ENCODE data around the gene KRT13. TPM values are rescaled to one million over a fixed set of nuclear protein-coding genes. Genes with fewer than 3 reads are reported as not detected.

Gene KRT13
- total and polyA plus RNA-seq, 4 donors, result 0.13 to 3.7 (median 2.8) TPM; not detected in 1

DNA sequence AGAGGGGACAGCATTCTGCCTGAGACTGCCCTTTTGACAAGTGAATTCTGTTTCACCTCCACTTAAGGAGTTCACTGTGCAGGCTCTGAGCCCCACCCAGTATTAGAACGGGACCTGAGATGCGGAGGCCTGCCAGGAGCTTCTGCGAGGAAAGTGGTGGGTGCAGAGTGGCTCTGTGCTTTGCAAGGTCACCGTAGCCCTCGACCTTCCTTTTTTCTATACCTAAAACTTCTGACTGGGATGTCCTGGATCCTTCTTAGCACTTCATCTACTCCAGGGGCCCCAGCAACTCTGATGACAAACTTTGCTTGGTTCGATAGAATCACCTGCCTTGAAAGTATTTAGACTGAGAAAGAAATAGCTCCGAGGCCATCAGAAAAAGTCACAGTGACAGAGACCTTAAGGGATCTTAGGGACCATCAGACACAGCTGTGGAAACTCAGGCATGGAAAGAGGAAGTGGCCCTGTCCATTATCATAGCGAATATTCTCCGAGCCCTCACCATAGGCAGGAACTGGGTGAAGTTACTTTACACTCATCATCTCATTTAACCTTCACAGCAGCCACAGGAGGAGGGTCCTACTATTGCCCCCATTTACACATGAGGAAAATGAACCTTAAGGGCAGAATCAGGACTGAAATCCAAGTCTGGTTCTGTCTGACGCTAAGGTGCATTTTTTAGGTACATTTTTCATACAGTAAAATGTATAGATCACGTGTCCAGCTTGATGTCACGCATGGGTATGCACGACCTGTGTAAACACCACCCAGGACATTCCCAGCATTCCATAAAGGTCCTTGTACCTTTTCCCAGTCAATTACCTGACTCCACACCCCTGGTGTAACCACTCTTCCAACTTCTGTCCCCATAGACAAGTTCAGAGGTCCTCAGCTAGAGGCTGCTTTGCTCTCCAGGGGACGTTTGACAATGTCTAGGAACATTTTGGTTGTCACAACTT, 676 bp upstream of the KRT13 start (continued):
- TF ChIP-seq, protein P1, sequence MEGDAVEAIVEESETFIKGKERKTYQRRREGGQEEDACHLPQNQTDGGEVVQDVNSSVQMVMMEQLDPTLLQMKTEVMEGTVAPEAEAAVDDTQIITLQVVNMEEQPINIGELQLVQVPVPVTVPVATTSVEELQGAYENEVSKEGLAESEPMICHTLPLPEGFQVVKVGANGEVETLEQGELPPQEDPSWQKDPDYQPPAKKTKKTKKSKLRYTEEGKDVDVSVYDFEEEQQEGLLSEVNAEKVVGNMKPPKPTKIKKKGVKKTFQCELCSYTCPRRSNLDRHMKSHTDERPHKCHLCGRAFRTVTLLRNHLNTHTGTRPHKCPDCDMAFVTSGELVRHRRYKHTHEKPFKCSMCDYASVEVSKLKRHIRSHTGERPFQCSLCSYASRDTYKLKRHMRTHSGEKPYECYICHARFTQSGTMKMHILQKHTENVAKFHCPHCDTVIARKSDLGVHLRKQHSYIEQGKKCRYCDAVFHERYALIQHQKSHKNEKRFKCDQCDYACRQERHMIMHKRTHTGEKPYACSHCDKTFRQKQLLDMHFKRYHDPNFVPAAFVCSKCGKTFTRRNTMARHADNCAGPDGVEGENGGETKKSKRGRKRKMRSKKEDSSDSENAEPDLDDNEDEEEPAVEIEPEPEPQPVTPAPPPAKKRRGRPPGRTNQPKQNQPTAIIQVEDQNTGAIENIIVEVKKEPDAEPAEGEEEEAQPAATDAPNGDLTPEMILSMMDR (IDR thresholded peaks at IDR 0.05; ENCODE audit: low read depth, low read length, missing input control), result no peak
- TF ChIP-seq JUND (IDR thresholded peaks at IDR 0.05), result no peak
- TF ChIP-seq RAD21 (IDR thresholded peaks at IDR 0.05), result no peak

DNA sequence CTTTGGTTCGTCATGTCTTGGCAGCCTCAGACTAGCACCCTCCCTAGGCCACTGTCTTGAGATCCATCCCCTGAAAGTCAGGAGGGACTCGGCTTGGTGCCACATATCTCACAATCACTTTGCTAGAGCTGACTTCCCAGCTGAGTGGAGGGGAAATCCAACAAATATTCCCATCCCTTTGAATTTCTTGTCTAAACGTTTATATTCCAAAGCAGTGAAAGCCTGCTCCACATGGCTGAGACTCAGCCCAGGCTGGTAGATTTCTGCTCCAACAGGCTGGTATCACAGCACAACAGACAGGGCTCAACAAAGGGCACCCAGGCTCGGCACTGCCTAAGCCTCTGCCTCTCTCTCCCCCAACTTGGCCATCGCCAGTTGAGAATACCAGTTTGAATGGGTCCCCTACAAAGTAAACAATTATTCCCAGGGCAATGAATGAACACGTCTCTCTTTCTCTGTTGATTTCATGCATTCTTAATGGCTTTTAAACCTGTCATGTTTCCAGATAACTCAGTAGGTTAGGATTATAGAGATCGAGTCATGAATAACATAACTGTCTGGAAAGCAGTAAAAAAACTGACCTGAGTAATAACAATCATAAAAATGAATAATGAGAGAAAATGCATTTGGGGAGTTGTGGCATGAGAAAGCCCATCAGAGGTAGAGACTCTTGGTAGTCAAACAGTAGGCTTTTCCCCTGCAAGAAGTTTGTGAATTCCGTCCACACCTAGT, 1.0 kb downstream of the KRT13 start:
- no peak for TF ChIP-seq RAD21 (IDR thresholded peaks at IDR 0.05)
- TF ChIP-seq GABPA (IDR thresholded peaks at IDR 0.05 in 1 of 2, conservative IDR thresholded peaks at IDR 0.05 in 1 of 2), result no peak
- TF ChIP-seq JUND (IDR thresholded peaks at IDR 0.05), result no peak
- TF ChIP-seq SP1 (IDR thresholded peaks at IDR 0.05), result no peak
- TF ChIP-seq RXRA (IDR thresholded peaks at IDR 0.05), result no peak
- no peaks in the 10 kb centered on the region for H3K27me3 ChIP-seq (ENCODE audit: control insufficient read depth in 4 of 4, insufficient read depth in 4 of 4, low read length in 3 of 4)
- H3K9me3 ChIP-seq (ENCODE audit: control insufficient read depth in 4 of 4, low read length in 3 of 4), result no peaks in the 10 kb centered on the region
- DNase-seq (ENCODE audit: low spot score), result no peak
- H3K4me1 ChIP-seq (ENCODE audit: control insufficient read depth in 4 of 4, insufficient read depth in 4 of 4, low read length in 3 of 4), result no peaks in the 10 kb centered on the region
- no peak overlapping the region for H3K9ac ChIP-seq (ENCODE audit: low read depth in 1 of 2, low read length in 2 of 2)
- WGBS, result 79% methylated on average over 8 of the region's 8 CpGs
- no peak overlapping the region for H3K27ac ChIP-seq (ENCODE audit: low read depth in 1 of 2, low read length in 2 of 2)
- no peaks in the 10 kb centered on the region for H3K36me3 ChIP-seq (ENCODE audit: control insufficient read depth in 4 of 4, insufficient read depth in 3 of 4, low read depth in 1 of 4, low read length in 3 of 4)
- H3K4me3 ChIP-seq (ENCODE audit: low read depth in 1 of 3, low read length in 3 of 3), result no peak overlapping the region

DNA sequence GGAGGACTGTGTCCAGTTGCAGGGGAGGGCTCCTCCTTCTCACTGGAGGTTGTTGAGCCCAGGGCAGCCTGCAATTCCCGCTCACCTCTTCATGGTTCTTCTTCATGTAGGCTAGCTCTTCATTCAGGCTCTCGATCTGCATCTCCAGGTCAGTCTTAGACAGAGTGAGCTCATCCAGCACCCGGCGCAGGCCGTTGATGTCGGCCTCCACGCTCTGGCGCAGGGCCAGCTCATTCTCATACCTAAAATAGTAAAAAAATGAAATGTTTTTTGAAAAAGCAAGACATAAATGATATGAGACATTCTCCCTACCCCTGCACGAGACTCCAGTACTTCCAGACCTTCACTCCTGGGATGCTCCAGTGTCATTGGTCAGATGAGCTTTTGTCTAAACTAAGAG, 2.2 kb downstream of the KRT13 start:
- WGBS, result 89% methylated on average over 9 of the region's 9 CpGs
- H3K4me1 ChIP-seq (ENCODE audit: control insufficient read depth in 4 of 4, insufficient read depth in 4 of 4, low read length in 3 of 4), result no peaks in the 10 kb centered on the region
- no peaks in the 10 kb centered on the region for H3K36me3 ChIP-seq (ENCODE audit: control insufficient read depth in 4 of 4, insufficient read depth in 3 of 4, low read depth in 1 of 4, low read length in 3 of 4)
- TF ChIP-seq EGR1 (IDR thresholded peaks at IDR 0.05; ENCODE audit: low read depth in 2 of 2), result no peak
- no peak for TF ChIP-seq FOXA2 (IDR thresholded peaks at IDR 0.05)
- TF ChIP-seq RXRA (IDR thresholded peaks at IDR 0.05), result no peak
- TF ChIP-seq, protein P1 (IDR thresholded peaks at IDR 0.05; ENCODE audit: low read depth, low read length, missing input control), result no peak
- TF ChIP-seq, protein P2, sequence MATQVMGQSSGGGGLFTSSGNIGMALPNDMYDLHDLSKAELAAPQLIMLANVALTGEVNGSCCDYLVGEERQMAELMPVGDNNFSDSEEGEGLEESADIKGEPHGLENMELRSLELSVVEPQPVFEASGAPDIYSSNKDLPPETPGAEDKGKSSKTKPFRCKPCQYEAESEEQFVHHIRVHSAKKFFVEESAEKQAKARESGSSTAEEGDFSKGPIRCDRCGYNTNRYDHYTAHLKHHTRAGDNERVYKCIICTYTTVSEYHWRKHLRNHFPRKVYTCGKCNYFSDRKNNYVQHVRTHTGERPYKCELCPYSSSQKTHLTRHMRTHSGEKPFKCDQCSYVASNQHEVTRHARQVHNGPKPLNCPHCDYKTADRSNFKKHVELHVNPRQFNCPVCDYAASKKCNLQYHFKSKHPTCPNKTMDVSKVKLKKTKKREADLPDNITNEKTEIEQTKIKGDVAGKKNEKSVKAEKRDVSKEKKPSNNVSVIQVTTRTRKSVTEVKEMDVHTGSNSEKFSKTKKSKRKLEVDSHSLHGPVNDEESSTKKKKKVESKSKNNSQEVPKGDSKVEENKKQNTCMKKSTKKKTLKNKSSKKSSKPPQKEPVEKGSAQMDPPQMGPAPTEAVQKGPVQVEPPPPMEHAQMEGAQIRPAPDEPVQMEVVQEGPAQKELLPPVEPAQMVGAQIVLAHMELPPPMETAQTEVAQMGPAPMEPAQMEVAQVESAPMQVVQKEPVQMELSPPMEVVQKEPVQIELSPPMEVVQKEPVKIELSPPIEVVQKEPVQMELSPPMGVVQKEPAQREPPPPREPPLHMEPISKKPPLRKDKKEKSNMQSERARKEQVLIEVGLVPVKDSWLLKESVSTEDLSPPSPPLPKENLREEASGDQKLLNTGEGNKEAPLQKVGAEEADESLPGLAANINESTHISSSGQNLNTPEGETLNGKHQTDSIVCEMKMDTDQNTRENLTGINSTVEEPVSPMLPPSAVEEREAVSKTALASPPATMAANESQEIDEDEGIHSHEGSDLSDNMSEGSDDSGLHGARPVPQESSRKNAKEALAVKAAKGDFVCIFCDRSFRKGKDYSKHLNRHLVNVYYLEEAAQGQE (IDR thresholded peaks at IDR 0.05), result no peak
- H3K9ac ChIP-seq (ENCODE audit: low read depth in 1 of 2, low read length in 2 of 2), result no peak overlapping the region
- H3K27ac ChIP-seq (ENCODE audit: low read depth in 1 of 2, low read length in 2 of 2), result no peak overlapping the region
- H3K4me3 ChIP-seq (ENCODE audit: low read depth in 1 of 3, low read length in 3 of 3), result no peak overlapping the region
- no peaks in the 10 kb centered on the region for H3K27me3 ChIP-seq (ENCODE audit: control insufficient read depth in 4 of 4, insufficient read depth in 4 of 4, low read length in 3 of 4)
- no peak for DNase-seq (ENCODE audit: low spot score)
- H3K9me3 ChIP-seq (ENCODE audit: control insufficient read depth in 4 of 4, low read length in 3 of 4), result no peaks in the 10 kb centered on the region
